Measurements from ENCODE around the gene UBE3C.

DNA sequence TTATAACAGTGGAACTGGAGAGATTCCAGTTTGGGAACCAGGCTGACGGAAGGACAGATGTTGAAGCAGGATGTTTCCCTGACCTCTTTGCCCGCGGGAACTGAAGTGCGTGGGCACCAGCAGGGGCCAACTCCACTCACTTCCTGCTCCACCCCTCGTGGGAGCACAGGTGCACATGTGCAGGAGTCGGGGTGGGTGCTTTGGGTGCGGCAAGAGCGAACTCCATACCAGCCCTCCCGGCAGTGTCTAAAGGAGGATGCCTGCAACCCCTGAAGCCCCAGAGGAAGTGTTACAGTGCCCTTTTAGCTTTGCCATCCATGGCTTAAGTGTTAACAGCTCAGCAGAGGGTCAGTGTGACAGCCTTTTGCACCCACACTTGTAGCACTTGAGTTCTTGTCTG, 27.4 kb upstream of the UBE3C start:
- TF ChIP-seq TAF1 (IDR thresholded peaks at IDR 0.05; ENCODE audit: borderline replicate concordance, low read depth, low read length) (no peak), POLR2AphosphoS5 (IDR thresholded peaks at IDR 0.05; ENCODE audit: low read depth, low read length) (no peak), POLR2A (IDR thresholded peaks at IDR 0.05; ENCODE audit: low read depth, low read length) (no peak)
